Amygdala (tissue), 56 donors: ENCODE measurements around the gene CARD10.
A peak's percentile ranks its signal among the peaks of the same experiment; 100 is the strongest.

ENCODE experiments used
- DNase-seq, 56 donors: peaks; one replicate each; lab custom pipeline; 2025; lab: John Stamatoyannopoulos, UW

The CARD10 gene

DNA sequence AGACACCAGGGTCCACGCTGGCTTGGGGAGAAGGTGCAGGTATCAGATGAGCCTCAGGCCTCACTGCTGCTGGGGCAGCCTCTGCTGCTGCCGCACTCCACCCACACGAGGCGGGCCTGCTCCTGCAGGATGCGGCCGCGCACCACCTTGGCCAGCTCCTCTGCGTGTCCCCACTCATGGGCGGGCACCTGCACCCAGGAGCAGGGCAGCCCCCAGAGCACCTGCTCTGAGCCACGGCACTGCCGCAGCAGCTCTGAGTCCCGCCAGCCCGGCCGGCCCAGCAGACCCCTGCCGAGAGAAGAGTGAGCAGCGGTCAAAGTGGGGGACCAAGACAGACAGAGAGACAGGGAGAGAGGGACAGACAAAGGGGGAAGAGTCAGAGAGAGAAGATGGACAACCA, 28.1 kb downstream of the CARD10 start:
- DNase-seq, result no peak

- DNase-seq, result no peak
Observed at GRCh38 chr22:37489983-37490382, 29.2 kb downstream of the CARD10 start.

- no peak for DNase-seq
Observed at GRCh38 chr22:37488337-37489135, 30.7 kb downstream of the CARD10 start.

DNA sequence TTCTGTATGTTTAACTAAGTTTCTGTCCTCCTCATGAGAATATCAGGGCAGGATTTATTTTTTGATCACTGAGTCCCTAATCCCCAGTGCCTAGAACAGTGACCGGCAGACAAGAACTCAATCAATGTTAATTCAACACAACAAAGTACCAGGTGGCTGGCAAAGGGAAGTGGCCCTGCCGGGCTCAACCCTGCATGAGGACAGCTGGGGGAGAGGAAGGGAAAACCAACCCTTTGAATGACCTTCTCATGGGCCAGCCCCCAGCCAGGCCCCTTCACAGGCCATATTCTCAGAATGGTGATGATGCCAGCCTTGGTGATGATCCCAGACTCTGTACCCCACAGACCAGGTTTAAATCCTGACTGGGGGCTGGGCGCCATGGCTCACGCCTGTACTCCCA, 31.6 kb downstream of the CARD10 start:
- DNase-seq, result no peak

DNA sequence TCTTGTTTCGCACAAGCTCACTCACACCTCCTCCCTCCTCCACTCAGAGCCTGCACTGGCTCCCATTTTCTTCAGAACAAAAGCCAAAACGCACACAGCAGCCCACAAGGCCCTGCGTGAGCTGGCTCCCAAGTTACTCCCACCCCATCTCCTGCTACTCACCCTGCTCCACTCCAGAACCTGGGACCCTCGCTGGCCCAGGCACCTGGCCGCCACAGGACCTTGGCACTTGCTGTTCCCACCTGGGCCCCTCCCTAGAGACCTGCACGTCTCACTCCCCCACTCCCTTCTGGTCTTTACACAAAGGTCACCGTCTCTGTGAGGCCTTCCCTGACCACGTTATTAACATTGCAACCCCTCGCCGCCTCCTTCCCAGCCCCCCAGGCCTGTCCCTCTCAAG, 32.1 kb downstream of the CARD10 start:
- no peak for DNase-seq

DNA sequence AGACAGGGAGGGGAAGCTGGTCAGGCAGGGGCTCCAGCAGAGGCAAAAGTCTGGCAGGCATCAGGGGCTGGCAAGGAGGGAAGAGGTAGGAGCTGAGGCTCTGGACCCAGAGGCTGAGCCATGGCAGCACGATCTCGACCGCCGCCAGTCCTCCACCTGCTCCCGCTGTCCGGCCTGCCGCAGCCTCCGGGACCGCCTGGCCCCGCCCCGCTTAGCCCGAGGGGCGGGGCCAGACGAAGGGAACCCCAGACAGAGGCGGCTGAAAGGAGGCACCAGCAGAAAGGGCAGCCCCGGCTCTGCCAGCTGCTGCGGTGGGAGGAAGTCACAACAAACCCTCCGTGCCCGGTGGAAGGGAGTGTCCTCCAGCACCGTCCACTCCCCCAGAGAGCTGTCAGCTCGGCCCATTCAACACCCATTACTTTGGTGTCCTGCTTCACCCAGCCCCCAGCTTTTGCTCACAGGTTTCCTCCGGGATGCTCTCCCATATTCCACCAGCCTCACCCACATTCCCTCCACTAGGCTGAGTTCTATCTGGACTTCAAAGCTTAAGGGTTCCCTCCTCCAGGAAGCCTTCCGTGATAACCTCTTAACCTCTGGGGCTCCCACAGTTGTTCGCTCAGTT, 32.9 kb downstream of the CARD10 start, which contains the start of gene MFNG:
Gene MFNG (minus strand): TSS at position 161 of the 622 bp plus-strand sequence. CDS start 207 bp downstream, outside the sequence.
- peak in 28 of 56 donors; percentile 2 to 47 (median 21) for DNase-seq

DNA sequence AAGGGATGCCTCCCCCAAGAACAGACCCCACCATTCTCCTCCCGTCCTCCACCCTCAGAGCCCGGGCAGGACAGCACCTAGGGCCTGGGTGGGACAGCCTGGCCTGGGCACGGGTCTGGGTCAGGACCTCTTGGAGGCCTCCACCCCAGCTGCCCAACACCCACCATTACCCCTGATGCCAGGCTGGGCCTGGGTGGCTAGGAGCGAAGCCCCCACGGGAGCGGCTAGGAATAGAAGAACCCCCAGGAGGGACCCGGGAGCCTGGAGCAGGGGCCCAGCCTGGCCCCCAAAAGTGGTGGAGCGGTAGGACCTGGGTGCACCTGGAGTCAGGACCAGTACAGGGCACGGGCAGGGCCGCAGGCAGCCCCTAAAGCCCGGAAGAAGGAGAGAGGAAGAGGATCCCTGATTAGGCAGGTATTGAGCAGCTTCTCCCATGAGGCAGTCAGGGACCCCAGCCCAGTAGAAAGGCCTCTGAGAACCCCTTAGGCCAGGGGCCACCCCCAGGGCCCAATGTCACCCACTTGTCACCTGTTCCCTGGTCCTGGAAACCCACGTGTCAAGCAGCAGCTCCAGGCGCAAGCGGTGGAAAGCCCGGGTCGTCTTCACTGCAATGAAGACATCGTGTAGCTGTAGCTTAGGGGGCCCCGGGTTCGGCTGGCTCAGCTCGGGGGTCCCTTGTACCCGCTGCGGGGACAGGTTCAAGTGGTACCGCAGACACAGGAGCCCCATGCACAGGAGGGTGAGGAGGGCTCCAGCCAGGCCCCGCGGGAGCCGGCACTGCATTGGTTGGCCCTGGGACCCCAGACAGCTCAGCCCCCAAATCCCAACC, 33.6 kb downstream of the CARD10 start:
- DNase-seq, result no peak

DNA sequence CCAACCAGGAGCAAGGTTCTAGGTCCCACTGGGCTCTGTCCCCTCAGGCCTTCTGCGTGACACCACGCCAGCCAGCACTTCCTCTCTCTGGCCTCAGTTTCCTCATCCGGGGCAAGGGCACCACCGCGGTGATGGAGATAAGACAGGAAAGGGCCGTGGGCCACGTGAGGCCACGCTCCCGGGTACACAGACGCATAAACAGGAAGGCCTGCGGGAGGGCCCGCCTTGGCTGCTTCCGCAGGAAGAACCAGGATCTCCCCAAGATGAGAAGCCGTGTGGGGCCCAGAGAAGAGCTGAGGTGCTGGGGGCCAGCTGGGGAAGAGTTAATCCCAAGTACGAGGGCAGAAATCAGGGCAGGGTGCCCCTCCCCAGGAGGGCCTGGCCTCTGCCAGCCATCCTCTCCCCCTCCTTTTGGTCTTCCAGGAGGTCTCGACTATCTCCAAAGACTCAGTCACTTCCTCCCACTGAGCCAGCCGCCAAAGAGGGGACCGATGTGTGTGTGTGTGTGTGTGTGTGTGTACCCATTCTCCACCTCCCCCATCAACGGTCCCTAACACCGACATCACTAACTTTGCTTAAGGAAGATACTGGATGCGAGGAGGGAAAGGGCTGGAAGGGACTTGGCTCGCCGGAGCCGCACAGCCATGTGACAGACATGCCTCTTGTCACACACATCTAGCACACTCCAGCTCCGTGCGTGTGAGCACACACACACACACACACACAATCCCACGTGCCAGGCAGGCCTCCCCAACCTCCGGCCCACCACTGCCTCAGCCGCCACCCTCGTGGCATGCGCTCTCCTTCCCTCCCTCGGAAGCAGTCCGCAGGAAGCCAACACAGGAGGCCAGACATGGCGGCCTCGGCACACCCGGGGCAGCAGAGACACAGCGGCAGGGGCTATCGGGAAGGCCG, 34.5 kb downstream of the CARD10 start:
- peak in 33 of 56 donors; percentile 9 to 65 (median 25) for DNase-seq

DNA sequence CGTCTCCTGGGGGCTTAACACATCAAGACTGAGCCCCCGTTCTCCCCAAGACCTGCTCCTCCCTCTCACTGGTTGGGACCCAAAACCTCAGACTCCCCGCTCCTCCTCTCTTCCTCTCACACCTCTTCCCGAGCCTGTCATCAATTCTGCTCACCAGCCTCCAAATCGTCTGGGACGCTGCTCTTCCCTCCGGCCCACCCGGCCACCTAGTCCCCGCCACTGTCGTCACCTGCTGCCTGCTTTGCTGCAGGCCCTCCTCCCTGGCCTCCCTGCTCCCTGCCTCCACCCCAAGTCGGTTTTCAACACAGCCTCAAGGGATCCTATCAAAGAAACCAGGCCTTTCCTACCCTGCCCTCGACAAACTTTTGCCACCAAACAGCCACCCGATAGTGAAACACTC, 36.2 kb downstream of the CARD10 start:
- DNase-seq, result no peak

- no peak for DNase-seq
Observed at GRCh38 chr22:37482244-37482643, 37.0 kb downstream of the CARD10 start.

GRCh38 chr22:37481347-37481907, 37.8 kb downstream of the CARD10 start:
- no peak for DNase-seq

- DNase-seq, result no peak
Observed at GRCh38 chr22:37480387-37481346, 38.5 kb downstream of the CARD10 start.

DNA sequence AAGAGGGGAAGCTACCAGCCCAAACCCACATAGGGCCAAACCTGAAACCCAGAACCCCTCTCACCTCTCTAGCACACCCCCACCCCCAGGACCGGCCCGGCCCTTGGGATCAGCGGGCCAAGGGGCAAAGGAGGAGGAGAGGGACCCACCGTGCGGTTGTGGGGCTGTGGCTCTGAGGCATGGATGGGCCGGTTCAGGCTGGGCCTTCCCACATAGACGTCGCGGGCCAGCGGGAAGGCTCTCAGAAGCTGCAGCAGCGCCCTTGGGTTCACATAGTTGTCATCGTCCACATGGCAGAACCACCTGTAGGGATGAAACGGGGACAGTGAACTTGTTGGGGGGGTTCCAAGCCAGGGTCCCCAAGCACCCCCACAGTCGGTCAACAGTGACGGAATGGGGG, 40.0 kb downstream of the CARD10 start:
- DNase-seq, result no peak

- no peak for DNase-seq
Observed at GRCh38 chr22:37476389-37477329, 42.6 kb downstream of the CARD10 start.

GRCh38 chr22:37474447-37475090, 44.6 kb downstream of the CARD10 start:
- no peak for DNase-seq

GRCh38 chr22:37473437-37473946, 45.7 kb downstream of the CARD10 start:
- no peak for DNase-seq
